ENCODE measurements around the gene CCM2L.

CCM2L gene

GRCh38 chr20:32057656-32058184 is 47.5 kb downstream of the CCM2L start:
- no peak for TF ChIP-seq CTCF (IDR thresholded peaks at IDR 0.05; ENCODE audit: low read depth, low read length)
- H3K4me3 ChIP-seq (ENCODE audit: low read depth, low read length): no peak overlapping the region

GRCh38 chr20:32059189-32059588 is 49.0 kb downstream of the CCM2L start:
- no peak for TF ChIP-seq CTCF (IDR thresholded peaks at IDR 0.05; ENCODE audit: low read depth, low read length)
- H3K4me3 ChIP-seq (ENCODE audit: low read depth, low read length): no peak overlapping the region

GRCh38 chr20:32062776-32063170 is 52.5 kb downstream of the CCM2L start:
- no peak for TF ChIP-seq CTCF (IDR thresholded peaks at IDR 0.05; ENCODE audit: low read depth, low read length)
- H3K4me3 ChIP-seq (ENCODE audit: low read depth, low read length): no peak overlapping the region

GRCh38 chr20:32063695-32064094 is 53.5 kb downstream of the CCM2L start:
- TF ChIP-seq CTCF (IDR thresholded peaks at IDR 0.05; ENCODE audit: low read depth, low read length): no peak
- H3K4me3 ChIP-seq (ENCODE audit: low read depth, low read length): no peak overlapping the region

GRCh38 chr20:32064667-32065066 is 54.4 kb downstream of the CCM2L start:
- no peak overlapping the region for H3K4me3 ChIP-seq (ENCODE audit: low read depth, low read length)
- TF ChIP-seq CTCF (IDR thresholded peaks at IDR 0.05; ENCODE audit: low read depth, low read length): no peak

- TF ChIP-seq CTCF (IDR thresholded peaks at IDR 0.05; ENCODE audit: low read depth, low read length): no peak
Measured at GRCh38 chr20:32067234-32067821, 57.1 kb downstream of the CCM2L start.

GRCh38 chr20:32068174-32068573 is 57.9 kb downstream of the CCM2L start:
- TF ChIP-seq CTCF (IDR thresholded peaks at IDR 0.05; ENCODE audit: low read depth, low read length): no peak
- H3K4me3 ChIP-seq (ENCODE audit: low read depth, low read length): no peak overlapping the region

More at GRCh38 chr20:32067234-32067821, 57.1 kb downstream of the CCM2L start:
- no peak overlapping the region for H3K4me3 ChIP-seq (ENCODE audit: low read depth, low read length)

All from WI38 (cell line).